IPS-11a (cell line): ENCODE results near the gene CHRNA10.

ENCODE experiments used
- H3K4me3 ChIP-seq: one replicate; pipeline ENCODE4 v1.5.1; 2013; ENCODE audit warnings: low read depth, low read length, control low read depth

CHRNA10 gene

GRCh38 chr11:3671334-3672254, at the start of gene CHRNA10:
Gene CHRNA10, minus strand, starts transcription at chr11:3671384. Its CDS starts 72 bp downstream, at chr11:3671312.
- H3K4me3 ChIP-seq: no peak within 1 kb of the TSS

DNA sequence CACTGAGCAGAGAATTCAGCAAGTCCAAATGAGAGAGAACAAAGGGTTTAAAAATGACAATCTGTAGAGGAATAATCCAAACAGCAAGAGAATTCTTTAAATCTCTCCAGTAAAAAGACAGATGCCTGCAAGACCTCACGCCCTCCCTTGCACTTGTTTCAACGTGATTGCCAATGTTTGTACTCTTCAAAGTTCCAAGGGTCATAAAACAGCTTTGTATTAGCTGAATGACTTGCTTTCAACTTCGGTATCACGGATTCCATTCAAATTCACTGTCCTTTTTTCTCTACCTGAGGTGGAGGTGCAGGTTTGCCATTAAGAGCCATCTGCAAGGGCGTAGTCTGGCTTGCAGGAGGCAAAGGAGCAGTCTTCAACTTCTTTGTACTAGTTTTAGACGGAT, 41.1 kb upstream of the CHRNA10 start:
- H3K4me3 ChIP-seq: no peak overlapping the region

DNA sequence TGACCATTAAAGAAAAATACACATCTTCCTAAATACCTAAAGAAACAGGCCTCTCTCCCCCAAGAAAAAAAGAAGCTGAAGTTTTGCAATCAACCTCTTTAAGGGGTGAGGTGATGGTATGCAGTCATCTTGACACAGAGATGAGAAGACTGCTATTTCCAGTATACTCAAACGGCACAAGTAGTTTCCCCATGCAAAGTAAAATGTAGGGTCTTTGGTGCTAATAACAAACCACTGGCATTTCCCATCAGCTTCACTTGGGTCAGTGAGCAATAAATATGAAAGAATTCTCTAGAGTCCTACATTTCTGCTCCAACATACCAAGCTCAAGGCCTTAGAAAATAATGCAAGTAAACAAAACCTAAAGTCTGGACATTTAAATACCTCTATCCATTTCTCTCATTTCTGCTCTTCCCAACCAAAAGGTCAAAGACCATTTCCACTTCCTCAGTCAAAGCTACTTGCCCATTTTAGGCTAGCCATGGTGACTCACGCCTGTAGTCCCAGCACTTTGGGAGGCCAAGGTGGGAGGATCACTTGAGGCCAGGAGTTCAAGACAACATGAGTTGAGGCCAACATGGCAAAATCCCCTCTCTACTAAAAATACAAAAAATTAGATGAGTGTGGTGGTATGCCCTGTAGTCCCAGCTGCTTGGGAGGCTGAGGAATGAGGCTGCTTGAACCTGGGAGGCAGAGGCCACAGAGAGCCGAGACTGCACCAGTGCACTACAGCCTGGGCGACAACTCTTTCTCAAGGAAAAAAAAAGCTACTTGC, 39.5 kb upstream of the CHRNA10 start:
- no peak overlapping the region for H3K4me3 ChIP-seq

DNA sequence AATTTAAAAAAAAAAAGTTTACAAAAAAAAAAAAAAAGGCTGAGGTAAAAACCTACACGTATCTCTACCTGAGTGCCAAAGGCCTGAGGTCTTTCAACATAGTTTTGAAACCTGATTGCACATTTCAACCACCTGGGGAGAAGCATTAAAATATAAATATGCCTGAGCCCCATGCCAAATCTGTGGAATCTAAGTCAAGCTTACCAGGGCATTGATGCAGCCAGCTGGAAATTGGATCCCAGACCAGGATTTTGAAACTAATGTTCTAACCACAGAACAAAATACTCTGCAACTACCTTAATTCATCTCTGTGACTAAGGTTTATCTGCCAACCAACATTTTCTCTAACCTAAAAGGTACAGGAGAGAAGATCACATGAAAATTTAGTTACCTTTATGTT, 38.8 kb upstream of the CHRNA10 start:
- H3K4me3 ChIP-seq: no peak overlapping the region

DNA sequence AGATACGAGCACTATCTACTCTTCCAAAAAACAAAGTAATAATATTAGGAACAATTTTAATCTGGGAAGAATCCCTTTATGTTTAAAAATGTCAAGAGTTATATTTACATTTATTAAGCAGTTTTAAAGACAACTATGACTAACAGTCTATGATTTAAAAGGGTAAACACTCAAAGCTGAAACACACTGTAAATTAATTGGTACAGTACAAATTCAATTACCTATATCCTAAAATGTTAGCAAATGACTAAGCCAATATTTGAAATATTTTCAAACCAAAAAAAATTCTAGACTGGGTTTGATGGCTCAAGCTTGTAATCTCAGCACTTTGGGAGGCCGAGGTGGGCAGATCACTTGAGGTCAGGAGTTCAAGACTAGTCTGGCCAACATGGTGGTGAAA, 36.0 kb upstream of the CHRNA10 start:
- H3K4me3 ChIP-seq: no peak overlapping the region

GRCh38 chr11:3703383-3703782, 32.2 kb upstream of the CHRNA10 start:
- no peak overlapping the region for H3K4me3 ChIP-seq

DNA sequence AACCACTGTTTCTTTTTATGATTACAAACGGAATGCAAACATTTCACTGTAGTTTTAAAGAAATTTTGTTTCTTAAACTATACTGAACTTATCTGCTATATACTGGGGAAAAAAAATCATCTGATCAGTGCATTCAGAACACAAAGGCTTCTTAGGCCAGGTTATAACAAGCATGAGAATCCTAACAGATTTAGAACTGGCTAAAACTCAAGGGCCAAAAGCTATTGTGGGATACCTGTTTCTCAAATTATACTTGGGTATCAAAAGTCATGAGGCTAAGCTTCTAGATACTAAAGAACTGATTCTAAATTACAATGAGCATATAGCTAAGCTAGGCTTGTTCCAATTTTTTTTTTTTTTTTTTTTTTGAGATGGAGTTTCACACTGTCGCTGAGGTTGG, 29.7 kb upstream of the CHRNA10 start:
- H3K4me3 ChIP-seq: no peak overlapping the region

- no peak overlapping the region for H3K4me3 ChIP-seq
Observed at GRCh38 chr11:3700410-3700809, 29.2 kb upstream of the CHRNA10 start.

- H3K4me3 ChIP-seq: no peak overlapping the region
Observed at GRCh38 chr11:3686751-3687150, 15.6 kb upstream of the CHRNA10 start.

DNA sequence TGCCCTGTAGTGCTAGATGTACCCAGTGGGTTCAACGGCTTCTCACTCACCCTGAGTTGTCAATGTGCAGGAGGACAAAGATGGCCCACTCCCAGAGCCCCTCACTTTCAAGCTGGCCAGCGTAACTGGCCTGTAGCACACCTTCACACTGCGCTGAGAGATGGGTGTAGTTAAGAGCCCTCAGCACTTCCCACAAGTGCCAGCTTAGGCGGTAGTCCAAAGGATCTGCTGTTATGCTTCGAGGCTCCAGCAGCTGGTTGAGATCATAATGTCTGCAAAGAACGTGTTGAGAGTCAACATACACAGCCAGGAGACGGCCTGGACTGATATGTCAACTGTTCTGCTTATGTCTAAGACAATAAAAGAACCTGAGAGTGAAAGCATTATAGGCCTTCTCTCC, 14.7 kb upstream of the CHRNA10 start:
- H3K4me3 ChIP-seq: no peak overlapping the region

GRCh38 chr11:3684819-3685172, 13.6 kb upstream of the CHRNA10 start:
- no peak overlapping the region for H3K4me3 ChIP-seq

GRCh38 chr11:3684129-3684818, 13.1 kb upstream of the CHRNA10 start:
- H3K4me3 ChIP-seq: no peak overlapping the region

DNA sequence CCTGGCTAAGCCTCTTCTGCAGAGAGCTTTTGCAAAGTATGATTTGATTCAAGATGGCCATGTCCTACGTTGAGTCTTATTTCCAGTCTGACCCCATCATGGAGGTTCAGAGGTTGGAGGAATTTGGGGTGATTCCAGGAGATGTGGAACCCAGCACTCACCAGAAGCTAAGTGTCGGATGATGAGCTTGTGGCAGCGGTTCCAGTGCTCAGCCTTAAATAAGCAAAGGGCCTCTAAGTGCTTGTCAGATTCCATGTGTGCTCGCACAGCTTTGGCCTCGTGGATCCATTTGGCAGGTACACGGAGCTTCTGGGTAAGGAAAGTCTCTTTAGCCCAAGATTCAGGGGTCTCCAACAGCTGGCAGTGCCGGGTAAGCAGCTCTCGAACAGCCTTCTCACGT, 11.9 kb upstream of the CHRNA10 start:
- no peak overlapping the region for H3K4me3 ChIP-seq

DNA sequence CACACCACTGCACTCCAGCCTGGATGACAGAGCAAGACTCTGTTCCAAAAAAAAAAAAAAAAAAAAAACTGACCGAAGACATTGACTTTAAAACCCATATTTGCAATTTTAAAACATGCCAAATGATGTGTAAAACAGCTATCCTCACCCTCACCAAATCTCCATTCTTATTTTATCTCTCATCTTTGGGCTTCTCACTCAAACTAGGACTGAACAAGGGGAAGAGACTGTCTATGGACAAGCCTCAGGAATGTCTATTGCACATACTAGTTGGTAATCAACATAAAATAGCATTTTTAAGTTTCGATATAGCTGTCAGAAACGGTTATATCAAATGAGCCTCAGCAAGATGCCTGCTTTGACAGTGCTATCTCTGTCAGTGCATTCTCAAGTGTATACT, 7.9 kb upstream of the CHRNA10 start:
- no peak overlapping the region for H3K4me3 ChIP-seq

DNA sequence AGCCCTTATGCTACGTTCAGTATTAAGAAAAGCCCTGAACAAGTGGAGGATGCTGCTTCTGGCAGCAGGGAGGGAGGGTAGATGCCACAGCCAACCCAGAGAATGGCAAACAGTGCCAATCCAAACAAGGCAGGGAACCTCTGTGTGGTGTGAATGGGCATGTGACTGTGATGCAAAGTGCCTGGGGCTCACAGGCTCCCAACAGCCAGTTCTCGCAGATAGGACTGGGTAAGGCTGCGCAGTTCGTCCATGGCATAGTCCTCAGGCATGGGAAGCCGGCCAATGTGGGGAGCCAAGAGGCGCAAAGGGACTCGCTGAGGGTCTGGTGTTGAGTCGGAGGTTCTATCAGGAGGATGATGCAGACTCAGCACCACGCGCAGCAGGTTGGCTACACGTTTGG, 4.8 kb upstream of the CHRNA10 start:
- H3K4me3 ChIP-seq: no peak overlapping the region

DNA sequence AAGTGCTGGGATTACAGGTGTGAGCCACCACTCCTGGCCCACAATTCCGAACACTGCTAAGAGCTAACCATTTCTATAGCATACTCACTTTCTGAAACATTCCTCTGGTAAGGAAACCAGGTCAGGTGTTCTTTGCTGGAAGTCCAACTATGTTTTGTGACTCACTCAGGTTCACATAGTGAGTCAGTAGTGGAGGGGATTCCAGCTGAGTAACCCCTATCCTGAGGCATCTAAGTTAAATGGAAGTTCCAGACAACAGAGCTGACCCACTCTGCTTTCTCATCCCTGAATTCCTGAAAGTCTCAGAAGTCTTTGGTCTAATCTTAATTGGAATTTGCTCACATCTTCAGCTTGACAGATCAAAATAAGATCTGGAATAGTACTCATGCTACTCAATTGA, 3.0 kb upstream of the CHRNA10 start:
- H3K4me3 ChIP-seq: no peak overlapping the region

DNA sequence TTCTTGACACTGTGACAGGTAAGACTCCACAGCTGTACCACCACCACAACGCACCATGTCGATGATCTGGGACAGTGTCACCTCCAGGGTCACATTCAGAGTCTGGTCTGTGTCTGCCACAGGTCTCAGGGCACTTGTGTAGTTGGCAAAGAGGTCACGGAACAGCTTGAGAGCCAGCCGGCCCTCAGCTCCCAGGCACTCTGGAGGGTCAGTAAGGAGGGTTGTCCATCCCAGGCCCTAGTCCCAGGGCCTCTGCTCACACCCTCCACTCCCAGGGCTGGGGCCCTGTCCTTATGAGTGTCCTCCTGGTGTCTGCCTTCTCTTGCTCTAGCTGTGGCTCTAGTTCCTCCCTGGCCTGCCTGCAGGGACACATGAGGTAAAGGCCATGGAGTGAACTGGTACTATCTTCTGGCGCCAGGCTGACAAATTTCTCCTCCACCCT, 1.4 kb downstream of the CHRNA10 start:
- H3K4me3 ChIP-seq: no peak overlapping the region

DNA sequence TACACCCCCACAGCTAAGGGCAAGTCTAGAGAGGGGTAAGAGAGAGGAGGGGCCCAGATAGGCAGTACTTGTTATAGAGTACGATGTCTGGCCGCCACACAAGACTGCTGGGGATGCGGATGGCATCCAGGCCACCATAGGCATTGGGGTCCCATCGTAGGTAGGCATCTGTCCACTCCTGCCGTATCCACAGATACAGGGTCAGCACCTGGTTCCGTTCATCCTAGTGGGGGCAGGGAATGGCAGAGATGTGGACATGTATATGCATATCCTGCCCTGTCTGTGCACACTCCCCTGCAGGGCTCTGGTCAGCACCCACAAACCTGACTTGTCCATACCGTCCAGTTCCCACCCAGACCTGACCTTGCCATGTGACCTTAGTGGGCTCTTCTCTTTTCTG, 2.1 kb downstream of the CHRNA10 start:
- H3K4me3 ChIP-seq: no peak overlapping the region

DNA sequence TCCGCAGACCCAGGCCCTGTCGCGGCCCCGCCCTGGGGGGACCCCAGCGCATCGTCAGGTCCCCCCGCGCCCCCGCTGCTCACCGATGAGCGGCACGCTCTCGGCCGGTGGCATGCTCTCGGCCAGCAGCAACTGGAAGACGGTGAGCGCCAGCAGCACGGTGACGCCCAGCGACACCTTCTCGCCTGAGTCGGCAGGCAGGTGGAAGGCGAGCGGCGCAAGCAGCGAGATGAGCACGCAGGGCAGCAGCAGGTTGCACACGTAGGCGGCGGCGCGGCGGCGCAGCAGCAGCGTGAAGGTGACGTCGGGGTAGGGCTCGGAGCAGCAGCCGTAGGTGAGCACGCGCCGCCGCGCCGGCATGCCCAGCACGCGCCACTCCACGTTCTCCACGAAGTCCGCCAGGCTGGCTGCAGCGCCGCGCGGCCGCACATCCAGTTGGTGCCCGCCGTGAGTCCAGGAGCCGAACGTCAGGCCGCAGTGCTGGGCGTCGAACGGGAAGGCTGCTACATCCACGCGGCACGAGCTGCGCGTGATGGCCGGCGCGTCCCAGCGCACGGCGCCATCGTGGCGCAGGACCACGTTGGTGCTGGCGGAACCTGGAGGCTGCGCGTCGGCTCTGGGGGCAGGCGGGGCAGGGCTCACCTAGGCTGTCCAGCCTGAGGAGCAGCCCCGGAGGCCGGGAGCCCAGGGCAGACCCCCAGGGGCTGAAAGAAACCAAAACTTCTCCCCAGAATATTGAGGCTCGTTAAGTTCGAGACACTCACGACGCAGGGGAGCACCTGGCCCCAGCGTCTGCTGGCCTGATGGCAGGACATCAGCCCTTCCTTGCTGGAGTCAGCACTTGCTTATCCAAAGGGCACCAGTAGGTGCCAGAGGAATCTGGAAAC, 3.8 kb downstream of the CHRNA10 start:
- H3K4me3 ChIP-seq: no peak overlapping the region

DNA sequence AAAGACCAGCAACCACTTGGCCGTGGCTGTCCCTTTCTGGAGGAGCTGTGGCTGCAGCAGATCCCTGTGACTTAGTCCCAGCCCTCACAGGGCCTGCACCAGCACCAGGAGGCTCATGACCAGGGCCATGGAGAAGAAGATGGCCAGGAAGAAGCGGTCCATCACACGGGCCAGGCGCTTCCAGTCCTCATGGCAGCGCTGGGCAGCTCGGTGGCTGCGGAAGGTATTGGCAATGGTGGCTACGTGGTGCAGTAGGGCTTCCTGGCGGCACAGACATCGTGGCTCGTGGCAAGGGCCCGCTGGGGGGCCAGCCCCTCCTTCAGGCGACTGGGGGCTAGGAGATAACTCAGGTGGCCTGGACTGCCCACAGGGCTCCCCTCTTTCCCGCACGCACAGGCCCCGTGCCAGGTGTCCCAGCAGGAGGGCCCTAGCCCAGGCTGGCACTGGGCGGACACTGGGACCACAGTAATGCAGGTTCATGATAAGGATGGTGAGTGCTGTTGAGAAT, 5.1 kb downstream of the CHRNA10 start:
- no peak overlapping the region for H3K4me3 ChIP-seq
